Fibroblast of mammary gland (primary cell): ENCODE measurements around the gene DYNC1LI2.
A peak's percentile ranks its signal among the peaks of the same experiment; 100 is the strongest.

ENCODE experiments used
- DNase-seq: peaks from one replicate; pipeline ENCODE4 v3.0.0-alpha.2; 2010; ENCODE audit warnings: low read depth
- H3K4me3 ChIP-seq: 2 replicates; pipeline ENCODE4 v1.5.1; 2011; ENCODE audit warnings: low read depth, mild to moderate bottlenecking, low read length, moderate library complexity; ENCODE audit not compliant: control insufficient read depth
- TF ChIP-seq, protein P1 (sequence below): conservative IDR thresholded peaks from 2 replicates; pipeline ENCODE4 v1.5.1; 2011; ENCODE audit warnings: low read depth, low read length, inconsistent platforms; ENCODE audit not compliant: control insufficient read depth, insufficient read depth

DYNC1LI2 gene

DNA sequence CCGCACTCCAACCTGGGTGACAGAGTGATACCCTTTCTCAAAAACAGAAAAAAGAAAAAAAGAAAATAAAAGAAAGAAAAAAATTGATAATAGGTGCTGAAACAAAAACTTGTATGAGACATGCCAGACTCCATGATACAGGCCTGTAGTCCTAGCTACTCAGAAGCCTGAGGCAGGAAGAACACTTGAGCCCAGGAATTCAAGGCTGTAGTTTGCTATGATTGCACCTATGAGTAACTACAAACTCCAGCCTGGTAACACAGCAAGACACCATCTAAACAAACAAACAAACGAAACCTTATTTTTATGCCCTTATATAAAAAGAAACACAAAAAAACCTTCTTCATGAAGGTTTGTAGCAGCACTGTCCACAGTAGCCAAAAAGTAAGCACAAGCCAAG, 49.9 kb downstream of the DYNC1LI2 start:
- H3K4me3 ChIP-seq = no peak overlapping the region
- DNase-seq = no peak
- TF ChIP-seq, protein P1, sequence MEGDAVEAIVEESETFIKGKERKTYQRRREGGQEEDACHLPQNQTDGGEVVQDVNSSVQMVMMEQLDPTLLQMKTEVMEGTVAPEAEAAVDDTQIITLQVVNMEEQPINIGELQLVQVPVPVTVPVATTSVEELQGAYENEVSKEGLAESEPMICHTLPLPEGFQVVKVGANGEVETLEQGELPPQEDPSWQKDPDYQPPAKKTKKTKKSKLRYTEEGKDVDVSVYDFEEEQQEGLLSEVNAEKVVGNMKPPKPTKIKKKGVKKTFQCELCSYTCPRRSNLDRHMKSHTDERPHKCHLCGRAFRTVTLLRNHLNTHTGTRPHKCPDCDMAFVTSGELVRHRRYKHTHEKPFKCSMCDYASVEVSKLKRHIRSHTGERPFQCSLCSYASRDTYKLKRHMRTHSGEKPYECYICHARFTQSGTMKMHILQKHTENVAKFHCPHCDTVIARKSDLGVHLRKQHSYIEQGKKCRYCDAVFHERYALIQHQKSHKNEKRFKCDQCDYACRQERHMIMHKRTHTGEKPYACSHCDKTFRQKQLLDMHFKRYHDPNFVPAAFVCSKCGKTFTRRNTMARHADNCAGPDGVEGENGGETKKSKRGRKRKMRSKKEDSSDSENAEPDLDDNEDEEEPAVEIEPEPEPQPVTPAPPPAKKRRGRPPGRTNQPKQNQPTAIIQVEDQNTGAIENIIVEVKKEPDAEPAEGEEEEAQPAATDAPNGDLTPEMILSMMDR = no peak

DNA sequence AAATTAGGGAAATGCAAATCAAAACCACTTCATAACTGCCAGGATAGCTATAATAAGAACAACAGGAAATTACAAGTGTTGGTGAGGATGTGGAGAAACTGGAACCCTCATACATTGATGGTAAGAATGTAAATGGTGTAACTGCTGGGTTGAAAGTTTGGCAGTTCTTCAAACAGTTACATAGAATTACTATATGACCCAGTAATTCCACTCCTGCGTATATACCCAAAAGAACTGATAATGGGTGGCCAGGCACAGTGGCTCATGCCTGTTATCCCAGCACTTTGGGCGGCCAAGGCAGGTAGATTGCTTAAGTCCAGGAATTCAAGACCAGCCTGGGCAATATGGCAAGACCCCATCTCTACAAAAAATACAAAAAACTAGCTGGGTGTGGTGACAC, 50.4 kb downstream of the DYNC1LI2 start:
- H3K4me3 ChIP-seq = no peak overlapping the region
- no peak for DNase-seq
- TF ChIP-seq, protein P1 = no peak

DNA sequence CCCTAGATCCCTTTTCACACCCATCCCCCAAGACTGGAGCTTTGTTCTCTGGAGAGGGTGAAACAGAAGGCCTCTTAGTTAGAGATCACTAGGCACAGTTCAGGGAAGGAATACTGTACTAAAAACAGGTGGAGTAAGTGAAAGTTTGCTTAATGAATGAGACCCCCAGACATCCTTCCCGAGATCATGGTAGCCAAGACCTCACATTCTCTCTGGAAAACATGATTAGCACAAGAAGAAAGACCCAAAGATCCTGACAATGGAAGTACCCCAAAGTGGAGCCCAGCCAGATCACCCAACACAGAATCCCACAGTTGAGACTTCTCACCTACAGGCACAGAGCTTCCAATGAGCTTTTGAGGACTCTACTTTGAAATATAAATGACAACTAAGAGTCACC, 51.5 kb downstream of the DYNC1LI2 start:
- TF ChIP-seq, protein P1 = no peak
- DNase-seq = no peak
- H3K4me3 ChIP-seq = no peak overlapping the region

DNA sequence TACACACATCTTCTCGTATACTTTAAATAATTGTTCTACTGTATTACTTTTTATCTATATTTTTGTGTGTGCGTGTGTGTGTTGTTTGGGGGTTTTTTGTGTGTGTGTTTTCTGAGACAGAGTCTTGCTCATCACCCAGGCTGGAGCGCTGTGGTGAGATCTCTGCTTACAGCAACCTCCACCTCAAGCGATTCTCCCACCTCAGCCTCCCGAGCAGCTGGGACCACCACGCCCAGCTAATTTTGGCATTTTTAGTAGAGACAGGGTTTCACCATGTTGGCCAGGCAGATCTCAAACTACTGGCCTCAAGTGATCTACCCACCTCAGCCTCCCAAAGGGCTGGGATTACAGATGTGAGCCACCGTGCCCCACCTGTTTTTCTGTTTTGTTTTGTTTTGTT, 53.4 kb downstream of the DYNC1LI2 start:
- no peak overlapping the region for H3K4me3 ChIP-seq
- TF ChIP-seq, protein P1 = no peak
- DNase-seq = no peak

DNA sequence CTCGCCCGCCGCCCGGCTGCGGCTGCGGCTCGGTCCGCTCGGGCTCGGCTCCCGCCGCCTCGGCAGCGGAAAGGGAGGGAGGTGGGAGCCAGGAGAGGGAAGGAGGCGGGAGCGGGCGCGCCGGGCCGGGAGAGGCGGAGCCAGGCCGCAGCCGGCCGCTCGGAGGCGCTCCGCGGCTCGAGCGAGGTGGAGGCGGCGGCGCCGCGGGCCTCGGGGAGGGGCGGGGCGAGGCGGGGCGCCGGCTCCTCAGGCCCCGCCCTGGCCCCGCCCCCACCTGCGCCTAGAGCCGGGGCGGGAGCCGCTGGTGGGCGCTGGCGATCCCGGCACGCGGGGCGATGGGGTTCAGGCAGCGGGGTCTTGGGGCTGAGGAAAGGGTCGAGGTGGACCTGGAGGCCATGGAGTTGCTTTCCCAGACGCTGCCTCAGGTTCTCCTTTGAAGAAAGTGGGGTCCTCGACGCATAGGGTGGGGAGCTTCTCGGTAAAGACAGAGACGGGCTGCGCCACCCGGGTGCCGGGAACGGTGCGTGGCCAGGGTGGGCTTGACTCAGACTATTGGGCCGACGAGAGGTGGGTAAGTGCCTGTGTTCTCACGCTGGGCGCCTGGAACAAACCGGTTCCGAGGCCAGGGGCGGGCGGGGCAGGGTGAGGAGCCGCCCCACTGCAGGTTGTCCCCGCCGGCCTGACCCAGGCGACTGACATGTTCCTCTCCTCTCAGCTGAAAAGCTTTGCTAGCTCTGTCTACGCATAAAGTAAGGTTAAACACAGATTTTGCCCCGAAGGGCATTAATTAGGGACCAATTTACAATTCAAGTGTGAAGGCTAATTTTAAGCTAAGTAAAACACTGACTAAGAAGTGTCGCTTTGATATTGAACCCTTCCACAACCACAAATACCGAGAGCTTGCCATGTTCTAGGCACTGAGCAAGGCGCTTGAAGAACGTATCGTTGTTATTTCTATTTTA, 54.5 kb downstream of the DYNC1LI2 start, which contains the start of gene CMTM4:
TSS of gene CMTM4 (minus strand) at position 75 of the 962 bp plus-strand sequence. CDS start 218 bp downstream, outside the sequence.
- TF ChIP-seq, protein P1 = no peak
- peak within 1 kb of the TSS; percentile 63 for H3K4me3 ChIP-seq
- DNase-seq = peak; percentile 77

DNA sequence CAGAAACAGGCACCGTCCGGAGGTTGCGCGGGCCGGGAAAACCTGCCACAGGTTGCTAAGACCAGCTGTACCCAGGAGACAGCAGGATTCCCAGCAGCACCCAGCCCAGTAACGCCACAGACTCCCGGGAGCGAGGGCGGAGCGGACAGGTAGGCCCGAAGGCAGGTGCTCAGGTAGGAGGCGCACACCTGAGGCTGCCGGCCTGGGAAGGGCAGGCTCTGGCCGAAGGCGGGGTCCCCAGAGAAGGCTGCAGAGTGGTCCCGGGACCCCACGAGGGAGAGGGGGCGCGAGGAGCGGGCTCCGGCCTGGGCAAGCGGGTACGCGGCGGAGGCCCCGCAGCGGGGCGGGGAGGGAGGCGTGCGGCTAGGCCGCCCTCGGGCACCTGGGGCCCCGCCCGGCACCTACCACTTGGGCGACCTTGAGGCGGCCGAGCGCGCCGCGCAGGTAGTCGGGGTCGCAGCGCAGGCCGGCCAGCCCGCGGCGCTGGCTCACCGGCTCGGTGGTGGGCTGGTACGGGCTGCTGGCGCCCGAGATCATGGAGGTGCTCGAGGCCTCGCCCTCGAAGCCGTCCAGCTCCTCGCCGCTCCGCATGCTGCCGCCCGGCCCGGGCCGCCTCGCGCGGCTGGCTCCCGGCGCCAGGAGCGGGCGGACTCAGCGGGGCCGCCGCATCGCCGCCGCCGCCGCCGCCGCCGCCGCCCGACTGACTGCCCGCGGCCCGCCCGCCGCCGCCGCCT, 55.3 kb downstream of the DYNC1LI2 start:
- peak overlapping the region; percentile 63 for H3K4me3 ChIP-seq
- no peak for DNase-seq
- TF ChIP-seq, protein P1 = no peak
